ENCODE results near the gene FH.

DNA sequence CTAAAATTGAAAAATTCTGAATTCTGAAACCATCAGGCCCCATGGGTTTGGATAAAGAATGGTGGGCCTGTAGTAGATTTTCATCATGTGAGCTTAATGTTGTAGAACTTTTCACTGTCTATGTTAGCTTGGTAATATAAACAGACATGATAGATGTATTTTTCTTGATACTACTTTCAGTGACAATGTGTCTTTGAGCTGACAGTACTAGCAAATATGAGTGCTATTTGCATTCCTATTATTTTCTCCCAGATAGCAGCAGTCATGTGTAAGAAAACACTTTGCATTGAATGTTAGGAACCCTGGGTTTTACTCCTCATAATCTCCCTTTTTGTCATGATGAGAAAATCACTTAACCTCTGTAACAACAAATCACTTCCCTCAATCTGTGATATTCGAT is 30.8 kb upstream of the FH start:
- TF ChIP-seq, protein P1, sequence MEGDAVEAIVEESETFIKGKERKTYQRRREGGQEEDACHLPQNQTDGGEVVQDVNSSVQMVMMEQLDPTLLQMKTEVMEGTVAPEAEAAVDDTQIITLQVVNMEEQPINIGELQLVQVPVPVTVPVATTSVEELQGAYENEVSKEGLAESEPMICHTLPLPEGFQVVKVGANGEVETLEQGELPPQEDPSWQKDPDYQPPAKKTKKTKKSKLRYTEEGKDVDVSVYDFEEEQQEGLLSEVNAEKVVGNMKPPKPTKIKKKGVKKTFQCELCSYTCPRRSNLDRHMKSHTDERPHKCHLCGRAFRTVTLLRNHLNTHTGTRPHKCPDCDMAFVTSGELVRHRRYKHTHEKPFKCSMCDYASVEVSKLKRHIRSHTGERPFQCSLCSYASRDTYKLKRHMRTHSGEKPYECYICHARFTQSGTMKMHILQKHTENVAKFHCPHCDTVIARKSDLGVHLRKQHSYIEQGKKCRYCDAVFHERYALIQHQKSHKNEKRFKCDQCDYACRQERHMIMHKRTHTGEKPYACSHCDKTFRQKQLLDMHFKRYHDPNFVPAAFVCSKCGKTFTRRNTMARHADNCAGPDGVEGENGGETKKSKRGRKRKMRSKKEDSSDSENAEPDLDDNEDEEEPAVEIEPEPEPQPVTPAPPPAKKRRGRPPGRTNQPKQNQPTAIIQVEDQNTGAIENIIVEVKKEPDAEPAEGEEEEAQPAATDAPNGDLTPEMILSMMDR (IDR thresholded peaks at IDR 0.05), result no peak
- TF ChIP-seq POLR2A (IDR thresholded peaks at IDR 0.05), result no peak

Data from sigmoid colon (tissue), 3 donors.